Measurements from ENCODE around the gene MLLT3. TPM values are rescaled to one million over a fixed set of nuclear protein-coding genes. Genes with fewer than 3 reads are reported as not detected.
"Not testable (repeated sequence)": the region's sequence is repeated elsewhere in the genome, so short reads cannot be mapped to it uniquely, and the experiment has no call there.

The MLLT3 gene
- total RNA-seq, 4 donors from 2014 or later, result 29.8 to 51.0 (median 47.1) TPM

GRCh38 chr9:20593537-20593936, 28.8 kb downstream of the MLLT3 start:
- Histone ChIP-seq H3K27me3 (no peaks in the 10 kb centered on the region), H3K27ac (peak overlapping the region in 1 of 3 donors; percentile 15), H3K9me3 (no peaks in the 10 kb centered on the region), H3K36me3 (no peaks in the 10 kb centered on the region), H3K4me3 (replicated peaks in 1 of 3) (no peak overlapping the region), H3K4me1 (peaks cover 33 to 34% of the 10 kb centered on the region in 2 donors)
- 31 to 35% methylated on average over 2 of the region's 2 CpGs for WGBS, 2 donors
- intact Hi-C loops (cut with DNase I), result no loop called here
- no peak for TF ChIP-seq CTCF (IDR thresholded peaks at IDR 0.05)
- TF ChIP-seq POLR2A (IDR thresholded peaks at IDR 0.05), result no peak
- DNase-seq, result no peak

GRCh38 chr9:20593105-20593504, 29.2 kb downstream of the MLLT3 start:
- intact Hi-C loops (cut with DNase I), result no loop called here
- no peak for TF ChIP-seq POLR2A (IDR thresholded peaks at IDR 0.05)
- no peak for TF ChIP-seq CTCF (IDR thresholded peaks at IDR 0.05)
- Histone ChIP-seq H3K27ac (peak overlapping the region in 2 of 3 donors; percentile 8 to 13), H3K9me3 (no peaks in the 10 kb centered on the region), H3K27me3 (no peaks in the 10 kb centered on the region), H3K36me3 (no peaks in the 10 kb centered on the region), H3K4me3 (replicated peaks in 1 of 3) (no peak overlapping the region), H3K4me1 (peaks cover 30% of the 10 kb centered on the region in 2 donors)
- WGBS, 2 donors, result 51 to 57% methylated on average over 5 of the region's 5 CpGs
- no peak for DNase-seq

- Histone ChIP-seq H3K27ac (peak overlapping the region in 2 of 3 donors; percentile 8 to 13), H3K9me3 (no peaks in the 10 kb centered on the region), H3K36me3 (no peaks in the 10 kb centered on the region), H3K27me3 (no peaks in the 10 kb centered on the region), H3K4me3 (replicated peaks in 1 of 3) (no peak overlapping the region), H3K4me1 (peaks cover 26% of the 10 kb centered on the region in 2 donors)
- DNase-seq, result no peak
- WGBS, 2 donors, result 30 to 39% methylated on average over 1 of the region's 1 CpG
- no peak for TF ChIP-seq CTCF (IDR thresholded peaks at IDR 0.05)
- no peak for TF ChIP-seq POLR2A (IDR thresholded peaks at IDR 0.05)
- intact Hi-C loops (cut with DNase I), result no loop called here
These were observed 29.6 kb downstream of the MLLT3 start for GRCh38 chr9:20592673-20593072.

GRCh38 chr9:20591223-20591622, 31.1 kb downstream of the MLLT3 start:
- Histone ChIP-seq H3K4me1 (peaks cover 21 to 25% of the 10 kb centered on the region in 2 donors), H3K36me3 (no peaks in the 10 kb centered on the region), H3K9me3 (no peaks in the 10 kb centered on the region), H3K4me3 (replicated peaks in 1 of 3) (no peak overlapping the region), H3K27me3 (no peaks in the 10 kb centered on the region), H3K27ac (no peak overlapping the region)
- intact Hi-C loops (cut with DNase I), result no loop called here
- DNase-seq, result no peak
- TF ChIP-seq CTCF (IDR thresholded peaks at IDR 0.05) (no peak), POLR2A (IDR thresholded peaks at IDR 0.05) (no peak)
- 84 to 92% methylated on average over 4 of the region's 4 CpGs for WGBS, 2 donors

GRCh38 chr9:20584968-20585643, 37.2 kb downstream of the MLLT3 start:
- Histone ChIP-seq H3K4me3 (replicated peaks in 1 of 3) (no peak overlapping the region), H3K9me3 (no peaks in the 10 kb centered on the region), H3K27me3 (no peaks in the 10 kb centered on the region), H3K4me1 (peaks cover 20 to 23% of the 10 kb centered on the region in 2 donors), H3K27ac (no peak overlapping the region), H3K36me3 (no peaks in the 10 kb centered on the region)
- intact Hi-C loops (cut with DNase I), result no loop called here
- no peak for DNase-seq
- TF ChIP-seq CTCF (IDR thresholded peaks at IDR 0.05) (no peak), POLR2A (IDR thresholded peaks at IDR 0.05) (no peak)
- WGBS, 2 donors, result 79 to 94% methylated on average over 7 of the region's 7 CpGs

- H3K27ac ChIP-seq, result peak overlapping the region in 1 of 3 donors; percentile 17
- DNase-seq; intact Hi-C loops (cut with DNase I); H3K4me3 ChIP-seq (replicated peaks in 1 of 3); H3K27me3 ChIP-seq; H3K9me3 ChIP-seq; H3K36me3 ChIP-seq: not testable (repeated sequence)
- peaks cover 27 to 35% of the 10 kb centered on the region in 2 donors for H3K4me1 ChIP-seq
- WGBS, 2 donors, result 95 to 96% methylated on average over 4 of the region's 4 CpGs
These were observed 39.2 kb downstream of the MLLT3 start for GRCh38 chr9:20583088-20583487.

Data from thyroid gland (tissue), 4 donors.